OCI-LY1 (cell line): ENCODE data around the gene SFT2D1.

Experiments
- EZH2 ChIP-seq: fragments of 200-600 bp; sonication (generic), shearing (Covaris generic); IDR thresholded peaks from 2 replicates; pipeline ENCODE4 v1.8.0; 2017; ENCODE audit warnings: borderline replicate concordance, mixed run types, mild to moderate bottlenecking, antibody characterized with exemption, low read length, moderate library complexity, mixed read lengths
- TF ChIP-seq, protein P1 (sequence below): fragments of 200-600 bp; sonication (generic), shearing (Covaris generic); IDR thresholded peaks from 2 replicates; pipeline ENCODE4 v1.5.1; 2017; ENCODE audit warnings: mild to moderate bottlenecking, antibody characterized with exemption, low read length, moderate library complexity, mixed read lengths

DNA sequence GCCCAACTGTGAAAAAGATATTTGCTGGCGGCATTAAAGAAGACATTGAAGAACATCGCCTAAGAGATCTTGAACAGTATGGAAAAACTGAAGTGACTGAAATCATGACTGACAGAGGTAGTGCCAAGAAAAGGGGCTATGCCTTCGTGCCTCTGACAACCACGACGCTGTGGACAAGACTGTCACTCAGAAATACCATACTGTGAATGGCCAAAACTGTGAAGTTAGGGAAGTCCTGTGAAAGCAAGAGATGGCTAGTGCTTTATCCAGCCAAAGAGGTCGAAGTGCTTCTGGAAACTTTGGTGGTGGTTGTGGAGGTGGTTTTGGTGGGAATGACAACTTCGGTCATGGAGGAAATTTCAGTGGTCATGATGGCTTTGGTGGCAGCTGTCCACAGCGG lies 7.5 kb downstream of the SFT2D1 start:
- TF ChIP-seq, protein P1, sequence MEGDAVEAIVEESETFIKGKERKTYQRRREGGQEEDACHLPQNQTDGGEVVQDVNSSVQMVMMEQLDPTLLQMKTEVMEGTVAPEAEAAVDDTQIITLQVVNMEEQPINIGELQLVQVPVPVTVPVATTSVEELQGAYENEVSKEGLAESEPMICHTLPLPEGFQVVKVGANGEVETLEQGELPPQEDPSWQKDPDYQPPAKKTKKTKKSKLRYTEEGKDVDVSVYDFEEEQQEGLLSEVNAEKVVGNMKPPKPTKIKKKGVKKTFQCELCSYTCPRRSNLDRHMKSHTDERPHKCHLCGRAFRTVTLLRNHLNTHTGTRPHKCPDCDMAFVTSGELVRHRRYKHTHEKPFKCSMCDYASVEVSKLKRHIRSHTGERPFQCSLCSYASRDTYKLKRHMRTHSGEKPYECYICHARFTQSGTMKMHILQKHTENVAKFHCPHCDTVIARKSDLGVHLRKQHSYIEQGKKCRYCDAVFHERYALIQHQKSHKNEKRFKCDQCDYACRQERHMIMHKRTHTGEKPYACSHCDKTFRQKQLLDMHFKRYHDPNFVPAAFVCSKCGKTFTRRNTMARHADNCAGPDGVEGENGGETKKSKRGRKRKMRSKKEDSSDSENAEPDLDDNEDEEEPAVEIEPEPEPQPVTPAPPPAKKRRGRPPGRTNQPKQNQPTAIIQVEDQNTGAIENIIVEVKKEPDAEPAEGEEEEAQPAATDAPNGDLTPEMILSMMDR = no peak
- no peak for TF ChIP-seq EZH2
